BLaER1 treated with 17β-estradiol and CSF1 and Interleukin-3, amounts not matched to agents 10 nM and 100 nM (cell line): Measurements from ENCODE around the gene NHSL1.

Experiments
- H3K27ac ChIP-seq, 11 experiments: shearing (Covaris generic); formaldehyde crosslinking; 2 replicates each; pipeline ENCODE4 v1.8.1; 2022
- H3K27me3 ChIP-seq, 11 experiments: shearing (Covaris generic); formaldehyde crosslinking; 2 replicates each; pipeline ENCODE4 v1.8.1; 2022
- H3K36me3 ChIP-seq, 11 experiments: shearing (Covaris generic); formaldehyde crosslinking; 2 replicates each; pipeline ENCODE4 v1.8.1; 2022
- H3K4me1 ChIP-seq, 10 experiments: shearing (Covaris generic); formaldehyde crosslinking; 2 replicates each; pipeline ENCODE4 v1.8.1; 2022
- H3K4me2 ChIP-seq, 11 experiments: shearing (Covaris generic); formaldehyde crosslinking; 2 replicates each; pipeline ENCODE4 v1.8.1; 2022
- H3K4me3 ChIP-seq, 10 experiments: shearing (Covaris generic); formaldehyde crosslinking; 2 replicates each; pipeline ENCODE4 v1.8.1; 2022
- H3K9ac ChIP-seq, 11 experiments: shearing (Covaris generic); formaldehyde crosslinking; 2 replicates each; pipeline ENCODE4 v1.8.1; 2022
- H3K9me3 ChIP-seq, 11 experiments: shearing (Covaris generic); formaldehyde crosslinking; replicated peaks in 1 of 11; 2 replicates each; pipeline ENCODE4 v1.8.1; 2022
- H4K20me1 ChIP-seq, 11 experiments: shearing (Covaris generic); formaldehyde crosslinking; 2 replicates each; pipeline ENCODE4 v1.8.1; 2022
- Cebpa-rat ChIP-seq, 11 experiments: shearing (Covaris generic); IDR thresholded peaks; 2 replicates each; pipeline ENCODE4 v1.8.1; 2022

The NHSL1 gene

DNA sequence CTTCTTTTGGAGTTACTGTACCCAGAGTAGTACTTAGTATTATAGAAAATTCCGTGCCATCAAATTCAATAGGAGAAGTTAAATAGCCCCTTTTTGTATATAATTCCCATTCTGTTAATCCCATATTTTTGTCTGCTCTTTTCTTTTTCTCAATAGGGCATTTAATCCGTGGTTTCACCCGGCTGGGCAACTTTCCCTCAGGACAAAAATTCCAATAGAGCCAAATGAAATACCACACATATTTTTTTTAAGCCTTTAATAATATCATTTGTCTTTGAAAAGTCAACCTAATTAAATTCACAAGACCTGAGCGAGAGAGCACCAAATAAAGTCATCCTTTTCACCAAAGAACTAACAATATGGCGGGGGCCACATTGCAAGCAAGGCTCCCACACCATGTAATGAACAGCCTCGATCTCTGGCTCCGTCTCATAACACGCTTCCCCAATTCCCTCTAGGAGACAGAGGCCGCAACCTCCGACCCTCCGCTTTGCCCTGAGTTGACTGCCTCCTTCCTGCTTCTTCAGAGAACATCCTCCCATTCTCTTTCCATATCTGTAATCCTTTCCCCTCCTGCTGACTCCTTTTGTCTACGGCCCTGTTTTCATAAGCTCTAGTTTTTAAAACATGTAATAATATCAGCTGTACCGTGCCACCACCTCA, 13.6 kb downstream of the NHSL1 start:
- Histone ChIP-seq H3K27me3 (no peaks in the 10 kb centered on the region), H4K20me1 (no peaks in the 10 kb centered on the region), H3K27ac (no peak overlapping the region), H3K4me3 (no peak overlapping the region), H3K36me3 (peaks cover 0 to 57% (median 25%) of the 10 kb centered on the region in 11 experiments; a peak in 10 of 22 replicates), H3K4me1 (no peaks in the 10 kb centered on the region; a peak in 1 of 20 replicates), H3K9ac (no peak overlapping the region), H3K4me2 (no peak overlapping the region), H3K9me3 (no peaks in the 10 kb centered on the region)
- no peak for TF ChIP-seq Cebpa-rat (IDR thresholded peaks at IDR 0.05)

DNA sequence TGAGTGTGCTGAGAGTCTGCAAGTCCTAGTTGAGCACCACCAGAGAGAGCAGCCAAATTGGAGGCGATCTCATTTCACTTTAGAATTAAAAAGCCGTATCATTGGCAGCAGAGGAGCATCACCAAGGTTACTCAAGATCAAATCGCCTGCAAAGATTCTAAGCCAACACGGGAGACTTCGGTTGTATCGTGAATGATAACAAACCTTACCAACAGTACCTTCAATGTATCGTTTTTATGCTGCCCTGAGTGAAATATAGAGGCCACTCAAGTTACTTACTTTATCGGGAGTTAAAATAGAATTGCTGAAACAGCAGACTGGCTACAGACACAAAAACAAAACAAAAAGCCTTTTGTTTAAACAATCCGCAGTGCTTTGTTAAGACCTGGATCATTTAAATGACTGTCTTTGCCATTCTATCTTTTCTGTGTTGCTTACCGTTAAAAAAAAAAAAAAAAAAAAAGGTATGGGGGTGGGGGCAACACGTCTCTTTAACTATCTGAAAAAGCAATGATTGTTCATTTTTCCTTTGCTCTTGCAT, 14.2 kb downstream of the NHSL1 start:
- Histone ChIP-seq H3K4me1 (no peaks in the 10 kb centered on the region; a peak in 1 of 20 replicates), H3K4me2 (no peak overlapping the region), H3K27me3 (no peaks in the 10 kb centered on the region), H3K4me3 (no peak overlapping the region), H4K20me1 (no peaks in the 10 kb centered on the region), H3K36me3 (peaks cover 0 to 63% (median 19%) of the 10 kb centered on the region in 11 experiments; a peak in 10 of 22 replicates), H3K9me3 (no peaks in the 10 kb centered on the region), H3K27ac (no peak overlapping the region), H3K9ac (no peak overlapping the region)
- TF ChIP-seq Cebpa-rat (IDR thresholded peaks at IDR 0.05), result no peak

DNA sequence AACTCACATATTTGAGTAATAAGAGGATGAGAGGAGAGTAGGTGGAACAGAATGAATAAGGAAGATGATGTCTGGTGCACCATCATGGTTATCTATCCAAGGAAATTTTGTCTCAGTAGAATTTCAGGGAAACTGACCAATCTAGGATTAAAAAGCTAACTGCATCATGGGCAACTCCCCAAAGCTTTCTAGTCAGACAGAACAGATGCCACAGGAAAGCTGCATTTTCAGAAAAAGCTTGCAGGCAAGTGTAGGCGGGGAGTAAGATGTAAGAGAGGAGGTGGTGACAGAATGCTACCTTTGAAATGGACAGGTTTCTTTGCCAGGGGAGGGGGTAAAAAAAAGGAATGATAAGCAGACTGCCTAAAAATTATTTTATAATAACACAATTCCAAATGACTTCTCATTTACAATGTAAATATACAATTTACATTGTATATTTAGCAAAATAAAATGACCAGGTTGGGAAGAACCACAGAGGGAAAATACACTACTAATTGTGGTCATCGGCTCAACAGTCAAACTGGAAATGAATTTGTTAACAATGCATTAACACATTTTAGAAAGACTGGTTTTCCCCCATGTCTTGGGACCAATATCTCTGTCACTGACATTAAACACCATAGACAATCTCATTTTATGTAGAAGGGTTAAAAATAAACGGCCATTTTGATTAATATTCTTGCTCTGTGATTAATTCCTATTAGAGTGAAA, 15.1 kb downstream of the NHSL1 start:
- H3K4me2 ChIP-seq, result no peak overlapping the region
- H3K4me3 ChIP-seq, result no peak overlapping the region
- no peaks in the 10 kb centered on the region for H3K9me3 ChIP-seq
- no peaks in the 10 kb centered on the region for H4K20me1 ChIP-seq
- H3K27me3 ChIP-seq, result no peaks in the 10 kb centered on the region
- H3K4me1 ChIP-seq, result no peaks in the 10 kb centered on the region; a peak in 1 of 20 replicates
- no peak overlapping the region for H3K27ac ChIP-seq
- TF ChIP-seq Cebpa-rat (IDR thresholded peaks at IDR 0.05), result no peak
- H3K36me3 ChIP-seq, result peaks cover 0 to 69% (median 18%) of the 10 kb centered on the region in 11 experiments; a peak in 10 of 22 replicates
- no peak overlapping the region for H3K9ac ChIP-seq

DNA sequence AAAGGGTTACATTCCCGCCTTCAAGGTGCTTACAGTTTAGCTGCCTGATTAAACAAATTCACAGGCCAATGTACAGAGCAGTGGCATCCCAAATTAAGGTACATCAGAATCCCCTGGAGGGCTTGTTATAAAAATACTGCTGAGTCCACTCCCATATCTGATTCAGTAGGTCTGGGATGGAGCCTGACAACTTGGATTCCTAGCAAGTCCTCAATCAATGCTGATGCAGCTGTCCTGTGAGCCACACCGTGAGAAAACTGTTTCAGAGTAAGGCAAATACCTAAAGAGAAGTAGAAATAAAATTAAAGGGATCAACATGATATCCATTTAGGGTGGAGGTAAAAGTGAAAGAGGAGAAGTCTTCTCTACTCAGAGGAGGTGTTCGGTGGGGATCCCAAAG, 16.5 kb downstream of the NHSL1 start:
- H3K4me3 ChIP-seq, result no peak overlapping the region
- H3K4me1 ChIP-seq, result no peaks in the 10 kb centered on the region; a peak in 1 of 20 replicates
- no peak overlapping the region for H3K9ac ChIP-seq
- no peaks in the 10 kb centered on the region for H3K27me3 ChIP-seq
- no peaks in the 10 kb centered on the region for H3K9me3 ChIP-seq
- peaks cover 0 to 59% (median 15%) of the 10 kb centered on the region in 11 experiments; a peak in 10 of 22 replicates for H3K36me3 ChIP-seq
- no peak for TF ChIP-seq Cebpa-rat (IDR thresholded peaks at IDR 0.05)
- no peak overlapping the region for H3K27ac ChIP-seq
- H3K4me2 ChIP-seq, result no peak overlapping the region
- H4K20me1 ChIP-seq, result no peaks in the 10 kb centered on the region

DNA sequence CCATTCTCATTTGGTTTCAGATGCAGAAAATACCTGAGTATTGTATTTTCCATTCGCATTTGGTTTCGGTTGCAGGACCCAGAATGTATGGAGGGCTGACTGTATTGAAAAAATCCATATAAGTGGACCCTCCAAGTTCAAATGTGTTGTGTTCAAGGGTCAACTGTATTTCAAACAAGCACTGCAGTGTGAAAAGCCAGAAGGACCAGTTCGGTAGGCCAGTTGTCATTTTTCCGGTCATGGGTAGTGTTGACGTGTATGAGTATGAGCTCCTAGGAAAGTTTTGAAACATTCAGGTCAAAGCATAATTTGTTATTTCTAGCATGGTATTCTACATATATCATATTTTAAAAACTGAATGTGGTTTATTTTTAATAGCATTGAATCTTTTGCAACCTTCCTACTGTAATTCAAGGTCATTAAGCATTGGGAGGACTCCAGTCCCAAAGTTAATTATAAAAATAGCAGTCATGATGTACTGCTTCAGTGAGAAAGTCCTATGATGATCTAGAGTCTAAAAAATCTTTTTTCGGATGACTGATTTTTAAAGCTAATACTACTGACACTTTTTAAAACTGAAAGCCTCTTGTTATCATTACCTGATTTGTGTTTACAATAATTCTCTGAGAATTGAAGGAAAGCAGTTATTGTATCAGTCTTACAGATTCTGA, 18.9 kb downstream of the NHSL1 start:
- Histone ChIP-seq H3K4me2 (no peak overlapping the region), H3K36me3 (peaks cover 0 to 53% (median 8%) of the 10 kb centered on the region in 11 experiments; a peak in 11 of 22 replicates), H3K27me3 (no peaks in the 10 kb centered on the region), H3K4me3 (no peak overlapping the region), H4K20me1 (no peaks in the 10 kb centered on the region), H3K4me1 (no peaks in the 10 kb centered on the region), H3K27ac (no peak overlapping the region), H3K9me3 (peaks cover 0 to 5% (median 0%) of the 10 kb centered on the region in 11 experiments; a peak in 1 of 22 replicates), H3K9ac (no peak overlapping the region)
- no peak for TF ChIP-seq Cebpa-rat (IDR thresholded peaks at IDR 0.05)

DNA sequence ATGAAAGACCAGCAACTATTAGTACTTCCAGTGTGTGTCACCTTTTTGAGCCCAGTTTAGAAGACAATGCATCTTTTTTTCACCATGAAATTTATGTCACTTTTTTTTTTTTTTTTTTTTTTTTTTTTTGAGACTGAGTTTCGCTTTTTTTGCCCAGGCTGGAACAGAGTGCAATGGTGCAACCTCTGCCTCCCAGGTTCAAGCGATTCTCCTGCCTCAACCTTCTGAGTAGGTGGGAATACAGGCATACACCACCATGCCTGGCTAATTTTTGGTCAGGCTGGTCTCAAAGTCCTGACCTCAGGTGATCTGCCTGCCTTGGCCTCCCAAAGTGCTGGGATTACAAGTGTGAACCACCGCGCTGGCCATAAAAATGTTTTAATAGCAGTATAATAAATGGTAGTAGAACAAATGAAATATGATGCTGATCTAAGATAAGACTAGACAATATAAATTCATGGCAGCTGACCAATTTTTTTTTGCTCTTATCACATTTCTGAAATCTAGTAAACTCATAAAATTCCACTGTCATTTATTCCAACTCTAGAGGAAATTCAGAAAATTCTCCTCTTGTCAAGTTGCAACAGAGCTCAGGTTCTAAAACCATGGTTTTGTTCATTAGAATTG, 21.3 kb downstream of the NHSL1 start:
- Histone ChIP-seq H3K9ac (no peak overlapping the region), H3K4me1 (no peaks in the 10 kb centered on the region), H3K36me3 (peaks cover 0 to 40% (median 11%) of the 10 kb centered on the region in 11 experiments; a peak in 10 of 22 replicates), H4K20me1 (no peaks in the 10 kb centered on the region), H3K4me2 (no peak overlapping the region), H3K27ac (no peak overlapping the region), H3K9me3 (peaks cover 0 to 5% (median 0%) of the 10 kb centered on the region in 11 experiments; a peak in 1 of 22 replicates), H3K4me3 (no peak overlapping the region), H3K27me3 (no peaks in the 10 kb centered on the region)
- no peak for TF ChIP-seq Cebpa-rat (IDR thresholded peaks at IDR 0.05)

DNA sequence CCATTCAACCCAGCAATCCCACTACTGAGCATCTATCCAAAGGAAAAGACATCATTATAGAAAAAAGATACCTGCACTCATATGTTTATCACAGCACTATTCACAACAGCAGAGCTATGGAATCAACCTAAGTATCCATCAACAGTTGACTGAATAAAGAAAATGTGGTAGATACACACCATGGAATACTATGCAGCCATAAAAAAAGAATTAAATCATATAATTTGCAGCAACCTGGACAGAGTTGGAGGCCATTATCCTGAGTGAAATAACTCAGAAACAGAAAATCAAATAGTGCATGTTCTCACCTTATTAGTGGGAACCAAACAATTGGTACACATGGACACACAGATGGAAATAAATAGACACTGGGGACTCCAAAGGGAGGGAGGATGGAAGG, 23.2 kb downstream of the NHSL1 start:
- TF ChIP-seq Cebpa-rat (IDR thresholded peaks at IDR 0.05), result no peak
- H3K9ac ChIP-seq, result no peak overlapping the region
- H3K4me1 ChIP-seq, result no peaks in the 10 kb centered on the region
- no peak overlapping the region for H3K4me3 ChIP-seq
- no peaks in the 10 kb centered on the region for H4K20me1 ChIP-seq
- H3K27ac ChIP-seq, result no peak overlapping the region
- no peaks in the 10 kb centered on the region for H3K27me3 ChIP-seq
- H3K9me3 ChIP-seq, result peaks cover 0 to 5% (median 0%) of the 10 kb centered on the region in 11 experiments; a peak in 1 of 22 replicates
- peaks cover 0 to 41% (median 8%) of the 10 kb centered on the region in 11 experiments; a peak in 12 of 22 replicates for H3K36me3 ChIP-seq
- no peak overlapping the region for H3K4me2 ChIP-seq

DNA sequence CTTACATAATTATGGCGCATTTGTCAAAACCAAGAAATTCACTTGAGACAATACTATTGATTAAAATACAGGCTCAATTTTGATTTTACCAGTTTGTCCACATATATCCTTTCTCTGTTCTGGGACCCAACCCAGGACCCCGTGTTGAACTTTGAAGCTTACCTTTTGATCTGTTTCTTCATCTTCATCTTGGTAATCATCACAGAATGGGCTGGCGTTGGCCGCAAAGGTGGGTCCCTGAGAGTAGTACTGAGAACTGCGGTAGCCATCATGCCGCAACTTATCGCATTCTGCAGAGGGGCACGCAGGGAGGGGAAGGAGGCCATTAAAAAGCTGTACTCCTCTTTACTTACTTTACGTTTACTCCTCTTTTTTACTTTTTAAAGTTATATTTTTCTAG, 26.1 kb downstream of the NHSL1 start:
- Histone ChIP-seq H3K4me1 (no peaks in the 10 kb centered on the region), H3K36me3 (peaks cover 0 to 58% (median 26%) of the 10 kb centered on the region in 11 experiments; a peak in 17 of 22 replicates), H3K4me3 (no peak overlapping the region), H3K9me3 (peaks cover 0 to 5% (median 0%) of the 10 kb centered on the region in 11 experiments; a peak in 1 of 22 replicates), H3K4me2 (no peak overlapping the region), H4K20me1 (no peaks in the 10 kb centered on the region), H3K9ac (no peak overlapping the region), H3K27ac (no peak overlapping the region), H3K27me3 (no peaks in the 10 kb centered on the region)
- no peak for TF ChIP-seq Cebpa-rat (IDR thresholded peaks at IDR 0.05)
